ENCODE measurements around the gene TAS2R3.

Gene TAS2R3

GRCh38 chr7:141763797-141764196, at the start of gene TAS2R3:
Gene TAS2R3 (plus strand): TSS chr7:141764097. CDS start chr7:141764159, 62 bp downstream.
- DNase-seq (ENCODE audit: low read depth): no peak

GRCh38 chr7:141714571-141714970, 49.3 kb upstream of the TAS2R3 start:
- no peak overlapping the region for H3K4me3 ChIP-seq (ENCODE audit: low read depth, low read length)
- TF ChIP-seq CTCF (IDR thresholded peaks at IDR 0.05; ENCODE audit: low read depth, low read length, missing control alignments): no peak
- DNase-seq (ENCODE audit: low read depth): no peak

More at GRCh38 chr7:141763797-141764196, at the start of gene TAS2R3:
- no peak within 1 kb of the TSS for H3K4me3 ChIP-seq (ENCODE audit: low read depth, low read length)
- no peak for TF ChIP-seq CTCF (IDR thresholded peaks at IDR 0.05; ENCODE audit: low read depth, low read length, missing control alignments)

- no peak for DNase-seq (ENCODE audit: low read depth)
- TF ChIP-seq CTCF (IDR thresholded peaks at IDR 0.05; ENCODE audit: low read depth, low read length, missing control alignments): no peak
- H3K4me3 ChIP-seq (ENCODE audit: low read depth, low read length): no peak overlapping the region
Observed at GRCh38 chr7:141715018-141715417, 48.9 kb upstream of the TAS2R3 start.

- no peak for DNase-seq (ENCODE audit: low read depth)
- no peak for TF ChIP-seq CTCF (IDR thresholded peaks at IDR 0.05; ENCODE audit: low read depth, low read length, missing control alignments)
- no peak overlapping the region for H3K4me3 ChIP-seq (ENCODE audit: low read depth, low read length)
Observed at GRCh38 chr7:141715794-141716689, 47.9 kb upstream of the TAS2R3 start.

GRCh38 chr7:141717450-141717849, 46.4 kb upstream of the TAS2R3 start:
- no peak for TF ChIP-seq CTCF (IDR thresholded peaks at IDR 0.05; ENCODE audit: low read depth, low read length, missing control alignments)
- no peak overlapping the region for H3K4me3 ChIP-seq (ENCODE audit: low read depth, low read length)
- DNase-seq (ENCODE audit: low read depth): no peak

GRCh38 chr7:141722529-141722928, 41.4 kb upstream of the TAS2R3 start:
- no peak for TF ChIP-seq CTCF (IDR thresholded peaks at IDR 0.05; ENCODE audit: low read depth, low read length, missing control alignments)
- DNase-seq (ENCODE audit: low read depth): no peak
- no peak overlapping the region for H3K4me3 ChIP-seq (ENCODE audit: low read depth, low read length)

GRCh38 chr7:141729020-141729419, 34.9 kb upstream of the TAS2R3 start:
- no peak overlapping the region for H3K4me3 ChIP-seq (ENCODE audit: low read depth, low read length)
- TF ChIP-seq CTCF (IDR thresholded peaks at IDR 0.05; ENCODE audit: low read depth, low read length, missing control alignments): no peak
- DNase-seq (ENCODE audit: low read depth): no peak
